GM23338 (cell line): Measurements from ENCODE around the gene SND1. TPM values are rescaled to one million over a fixed set of nuclear protein-coding genes. Genes with fewer than 3 reads are reported as not detected.

Experiments
- ATAC-seq: fragments of 200-7000 bp; cut with Tn5 transposase; 3 replicates; pipeline ENCODE4 v1.9.1; 2020
- DNase-seq: peaks from one replicate; pipeline ENCODE4 v3.0.0-alpha.2; 2015; ENCODE audit warnings: low spot score
- H2AFZ ChIP-seq: fragments of 200-600 bp; sonication (generic); 2 replicates; pipeline ENCODE4 v1.8.0; 2016; ENCODE audit warnings: antibody characterized with exemption, mild to moderate bottlenecking, moderate library complexity
- H3F3A ChIP-seq: fragments of 200-600 bp; sonication (generic); replicated peaks from 2 replicates; pipeline ENCODE4 v1.8.0; 2017; ENCODE audit warnings: antibody characterized with exemption, mixed run types, low read depth
- H3K27ac ChIP-seq: fragments of 200-600 bp; sonication (generic); 2 replicates; pipeline ENCODE4 v1.6.1; 2016; ENCODE audit warnings: low read depth
- H3K27me3 ChIP-seq: fragments of 200-600 bp; sonication (generic); 2 replicates; pipeline ENCODE4 v1.8.0; 2016; ENCODE audit warnings: mild to moderate bottlenecking, mixed run types, moderate library complexity; ENCODE audit not compliant: insufficient read depth
- H3K36me3 ChIP-seq: fragments of 200-600 bp; sonication (generic); 2 replicates; pipeline ENCODE4 v1.8.0; 2016; ENCODE audit warnings: mild to moderate bottlenecking; ENCODE audit not compliant: insufficient read depth
- H3K4me1 ChIP-seq: fragments of 200-600 bp; sonication (generic); 2 replicates; pipeline ENCODE4 v1.8.0; 2016; ENCODE audit warnings: mild to moderate bottlenecking, moderate library complexity; ENCODE audit not compliant: insufficient read depth
- H3K4me2 ChIP-seq: fragments of 200-600 bp; sonication (generic); 2 replicates; pipeline ENCODE4 v1.7.1; 2017; ENCODE audit warnings: mixed run types
- H3K4me3 ChIP-seq: fragments of 200-600 bp; sonication (generic); 2 replicates; pipeline ENCODE4 v1.6.1; 2016; ENCODE audit warnings: mixed run types
- H3K79me2 ChIP-seq: fragments of 200-600 bp; sonication (generic); replicated peaks from 2 replicates; pipeline ENCODE4 v1.8.0; 2017; ENCODE audit warnings: mild to moderate bottlenecking; ENCODE audit not compliant: insufficient read depth
- H3K9me2 ChIP-seq: fragments of 200-600 bp; sonication (generic); 2 replicates; pipeline ENCODE4 v1.8.0; 2017; ENCODE audit not compliant: insufficient read depth
- H4K20me1 ChIP-seq: fragments of 200-600 bp; sonication (generic); replicated peaks from 2 replicates; pipeline ENCODE4 v1.8.0; 2017; ENCODE audit warnings: mild to moderate bottlenecking; ENCODE audit not compliant: insufficient read depth
- H3K27ac Mint-ChIP-seq: 2 replicates; pipeline ENCODE4 v1.8.0; 2020; ENCODE audit warnings: inconsistent platforms, mild to moderate bottlenecking, moderate library complexity, mixed read lengths
- H3K27me3 Mint-ChIP-seq: 3 replicates; pipeline ENCODE4 v1.8.0; 2022; ENCODE audit warnings: low read depth, mild to moderate bottlenecking, moderate library complexity, mixed read lengths, inconsistent platforms; ENCODE audit not compliant: insufficient read depth, poor library complexity
- H3K36me3 Mint-ChIP-seq: 3 replicates; pipeline ENCODE4 v1.8.0; 2021; ENCODE audit warnings: low read depth, mild to moderate bottlenecking, inconsistent platforms, moderate library complexity, mixed read lengths
- H3K4me1 Mint-ChIP-seq: 3 replicates; pipeline ENCODE4 v1.8.0; 2020; ENCODE audit warnings: mild to moderate bottlenecking, inconsistent platforms, mixed read lengths
- H3K4me3 Mint-ChIP-seq: 3 replicates; pipeline ENCODE4 v1.8.0; 2021; ENCODE audit warnings: moderate library complexity, mild to moderate bottlenecking, inconsistent platforms, mixed read lengths
- H3K9me3 Mint-ChIP-seq: 3 replicates; pipeline ENCODE4 v1.8.0; 2020; ENCODE audit warnings: moderate library complexity, mild to moderate bottlenecking, inconsistent platforms, mixed read lengths
- CREB1 ChIP-seq: fragments of 250-450 bp; sonication (Bioruptor Pico); IDR thresholded peaks from 2 replicates; pipeline ENCODE4 v1.5.0; 2020; ENCODE audit warnings: low read depth, mild to moderate bottlenecking, moderate library complexity
- CTCF ChIP-seq, 2 experiments: fragments of 200-600 bp in 1 of 2; sonication (generic) in 1 of 2; conservative IDR thresholded peaks; 2 replicates each; pipeline versions ENCODE4 v1.5.1 to v1.6.1; 2016 to 2017; ENCODE audit warnings: antibody characterized with exemption in 2 of 2, low read depth in 2 of 2, mild to moderate bottlenecking in 2 of 2, moderate library complexity in 1 of 2
- ETS1 ChIP-seq: IDR thresholded peaks from 2 replicates; pipeline ENCODE4 v1.6.1; 2016; ENCODE audit warnings: antibody characterized with exemption
- EZH2 ChIP-seq: fragments of 200-600 bp; sonication (generic); IDR thresholded peaks from one replicate; pipeline ENCODE4 v1.8.0; 2017; ENCODE audit warnings: antibody characterized with exemption, mild to moderate bottlenecking, low read depth; ENCODE audit not compliant: unreplicated experiment
- NANOG ChIP-seq: IDR thresholded peaks from 2 replicates; pipeline ENCODE4 v1.6.1; 2016; ENCODE audit warnings: antibody characterized with exemption, borderline replicate concordance
- STAT1 ChIP-seq: IDR thresholded peaks from one replicate; pipeline ENCODE4 v1.6.1; 2016; ENCODE audit warnings: antibody characterized with exemption; ENCODE audit not compliant: unreplicated experiment
- ZNF114 ChIP-seq: fragments of 250-450 bp; sonication (Bioruptor Pico); IDR thresholded peaks from 2 replicates; pipeline ENCODE4 v1.5.0; 2020; ENCODE audit warnings: mild to moderate bottlenecking, moderate library complexity
- ZNF331 ChIP-seq: fragments of 250-450 bp; sonication (Bioruptor Pico); IDR thresholded peaks from 2 replicates; pipeline ENCODE4 v1.5.0; 2020; ENCODE audit warnings: low read depth, mild to moderate bottlenecking, moderate library complexity
- polyA plus RNA-seq: library from polyadenylated mRNA; unstranded; fragments of >200 nt; fragmentation: Nextera tagmentation; extraction: Ambion mirVana; gene quantifications from 2 replicates; pipeline ENCODE4 v1.2.1, GENCODE V29; 2016
- total RNA-seq: library from RNA; depleted of rRNA; stranded (reverse); fragments of >200 nt; shearing (Covaris generic); gene quantifications from 2 replicates; pipeline ENCODE4 v1.2.3, GENCODE V29; 2014

SND1 gene
- total and polyA plus RNA-seq, 2 experiments from 2014 or later: 107 to 254 TPM

GRCh38 chr7:127803626-127804025 is 151.6 kb downstream of the SND1 start (continued):
- TF ChIP-seq CTCF (conservative IDR thresholded peaks at IDR 0.05; ENCODE audit: low read depth in 2 of 2) (no peak), ETS1 (no peak), EZH2 (no peak)

- peak overlapping the region; percentile 85 for H3K27ac Mint-ChIP-seq
- peaks cover 34% of the 10 kb centered on the region for H4K20me1 ChIP-seq
- ATAC-seq (no peak), DNase-seq (peak; percentile 66)
- H3K4me3 Mint-ChIP-seq: peak overlapping the region; percentile 5; the same call in 1 of the 3 replicates
- no peaks in the 10 kb centered on the region for H3K36me3 ChIP-seq
- peak overlapping the region; percentile 48 for H3K4me2 ChIP-seq
- 0 out of 2 replicates have a peak overlapping the region, but pooled peaks have one; percentile 1 for H3K4me3 ChIP-seq
- H3K27me3 ChIP-seq: no peaks in the 10 kb centered on the region
- TF ChIP-seq ZNF331 (CRISPR knock-in tag): no peak
- TF ChIP-seq CTCF (conservative IDR thresholded peaks at IDR 0.05; ENCODE audit: low read depth in 2 of 2): no peak
- TF ChIP-seq CREB1 (CRISPR knock-in tag): no peak
- no peak for TF ChIP-seq NANOG
- TF ChIP-seq ZNF114: no peak
- H3K36me3 Mint-ChIP-seq: no peaks in the 10 kb centered on the region
- H3K79me2 ChIP-seq: peaks cover 89% of the 10 kb centered on the region
- peaks cover 1% of the 10 kb centered on the region for H3K27me3 Mint-ChIP-seq
- H3K4me1 ChIP-seq: peaks cover 69% of the 10 kb centered on the region
- H3K27ac ChIP-seq: peak overlapping the region; percentile 58; the same call in 1 of the 2 replicates
- H3K9me2 ChIP-seq: no peaks in the 10 kb centered on the region
- peaks cover 60% of the 10 kb centered on the region for H3K4me1 Mint-ChIP-seq
- no peak overlapping the region for H2AFZ ChIP-seq
- H3K9me3 Mint-ChIP-seq: no peaks in the 10 kb centered on the region
- no peaks in the 10 kb centered on the region for H3F3A ChIP-seq
These were observed 155.3 kb downstream of the SND1 start for GRCh38 chr7:127807340-127807739.

- Histone ChIP-seq H3K36me3 (no peaks in the 10 kb centered on the region), H3F3A (no peaks in the 10 kb centered on the region), H3K27ac (peak overlapping the region; percentile 8; the same call in 1 of the 2 replicates), H3K4me2 (peak overlapping the region; percentile 48), H2AFZ (no peak overlapping the region), H3K4me1 (peaks cover 74% of the 10 kb centered on the region), H3K4me3 (0 out of 2 replicates have a peak overlapping the region, but pooled peaks have one; percentile 1), H3K79me2 (peaks cover 89% of the 10 kb centered on the region), H3K9me2 (no peaks in the 10 kb centered on the region), H4K20me1 (peaks cover 36% of the 10 kb centered on the region), H3K27me3 (no peaks in the 10 kb centered on the region)
- DNase-seq: peak; percentile 38
- no peak overlapping the region; the same call in 2 of the 3 replicates for H3K4me3 Mint-ChIP-seq
- no peaks in the 10 kb centered on the region for H3K9me3 Mint-ChIP-seq
- no peak overlapping the region; the same call in 1 of the 2 replicates for H3K27ac Mint-ChIP-seq
- H3K27me3 Mint-ChIP-seq: peaks cover 1% of the 10 kb centered on the region
- H3K36me3 Mint-ChIP-seq: no peaks in the 10 kb centered on the region
- TF ChIP-seq STAT1: no peak
- no peak for TF ChIP-seq CTCF (conservative IDR thresholded peaks at IDR 0.05; ENCODE audit: low read depth in 2 of 2)
- TF ChIP-seq NANOG: peak; percentile 40; the same call in 1 of the 2 replicates
- peak; percentile 78 for ATAC-seq
- H3K4me1 Mint-ChIP-seq: peaks cover 65% of the 10 kb centered on the region
These were observed 155.8 kb downstream of the SND1 start for GRCh38 chr7:127807829-127808228.
